GM23338 (cell line): Measurements from ENCODE around the gene CSF1R. TPM values are rescaled to one million over a fixed set of nuclear protein-coding genes. Genes with fewer than 3 reads are reported as not detected.

Source experiments
- ATAC-seq: fragments of 200-7000 bp; cut with Tn5 transposase; 3 replicates; pipeline ENCODE4 v1.9.1; 2020
- DNase-seq: peaks from one replicate; pipeline ENCODE4 v3.0.0-alpha.2; 2015; ENCODE audit warnings: low spot score
- H2AFZ ChIP-seq: fragments of 200-600 bp; sonication (generic); 2 replicates; pipeline ENCODE4 v1.8.0; 2016; ENCODE audit warnings: antibody characterized with exemption, mild to moderate bottlenecking, moderate library complexity
- H3F3A ChIP-seq: fragments of 200-600 bp; sonication (generic); replicated peaks from 2 replicates; pipeline ENCODE4 v1.8.0; 2017; ENCODE audit warnings: antibody characterized with exemption, mixed run types, low read depth
- H3K27ac ChIP-seq: fragments of 200-600 bp; sonication (generic); 2 replicates; pipeline ENCODE4 v1.6.1; 2016; ENCODE audit warnings: low read depth
- H3K27me3 ChIP-seq: fragments of 200-600 bp; sonication (generic); 2 replicates; pipeline ENCODE4 v1.8.0; 2016; ENCODE audit warnings: mild to moderate bottlenecking, mixed run types, moderate library complexity; ENCODE audit not compliant: insufficient read depth
- H3K36me3 ChIP-seq: fragments of 200-600 bp; sonication (generic); 2 replicates; pipeline ENCODE4 v1.8.0; 2016; ENCODE audit warnings: mild to moderate bottlenecking; ENCODE audit not compliant: insufficient read depth
- H3K4me1 ChIP-seq: fragments of 200-600 bp; sonication (generic); 2 replicates; pipeline ENCODE4 v1.8.0; 2016; ENCODE audit warnings: mild to moderate bottlenecking, moderate library complexity; ENCODE audit not compliant: insufficient read depth
- H3K4me2 ChIP-seq: fragments of 200-600 bp; sonication (generic); 2 replicates; pipeline ENCODE4 v1.7.1; 2017; ENCODE audit warnings: mixed run types
- H3K4me3 ChIP-seq: fragments of 200-600 bp; sonication (generic); 2 replicates; pipeline ENCODE4 v1.6.1; 2016; ENCODE audit warnings: mixed run types
- H3K79me2 ChIP-seq: fragments of 200-600 bp; sonication (generic); replicated peaks from 2 replicates; pipeline ENCODE4 v1.8.0; 2017; ENCODE audit warnings: mild to moderate bottlenecking; ENCODE audit not compliant: insufficient read depth
- H3K9me2 ChIP-seq: fragments of 200-600 bp; sonication (generic); 2 replicates; pipeline ENCODE4 v1.8.0; 2017; ENCODE audit not compliant: insufficient read depth
- H4K20me1 ChIP-seq: fragments of 200-600 bp; sonication (generic); replicated peaks from 2 replicates; pipeline ENCODE4 v1.8.0; 2017; ENCODE audit warnings: mild to moderate bottlenecking; ENCODE audit not compliant: insufficient read depth
- H3K27ac Mint-ChIP-seq: 2 replicates; pipeline ENCODE4 v1.8.0; 2020; ENCODE audit warnings: inconsistent platforms, mild to moderate bottlenecking, moderate library complexity, mixed read lengths
- H3K27me3 Mint-ChIP-seq: 3 replicates; pipeline ENCODE4 v1.8.0; 2022; ENCODE audit warnings: low read depth, mild to moderate bottlenecking, moderate library complexity, mixed read lengths, inconsistent platforms; ENCODE audit not compliant: insufficient read depth, poor library complexity
- H3K36me3 Mint-ChIP-seq: 3 replicates; pipeline ENCODE4 v1.8.0; 2021; ENCODE audit warnings: low read depth, mild to moderate bottlenecking, inconsistent platforms, moderate library complexity, mixed read lengths
- H3K4me1 Mint-ChIP-seq: 3 replicates; pipeline ENCODE4 v1.8.0; 2020; ENCODE audit warnings: mild to moderate bottlenecking, inconsistent platforms, mixed read lengths
- H3K4me3 Mint-ChIP-seq: 3 replicates; pipeline ENCODE4 v1.8.0; 2021; ENCODE audit warnings: moderate library complexity, mild to moderate bottlenecking, inconsistent platforms, mixed read lengths
- H3K9me3 Mint-ChIP-seq: 3 replicates; pipeline ENCODE4 v1.8.0; 2020; ENCODE audit warnings: moderate library complexity, mild to moderate bottlenecking, inconsistent platforms, mixed read lengths
- CREB1 ChIP-seq: fragments of 250-450 bp; sonication (Bioruptor Pico); IDR thresholded peaks from 2 replicates; pipeline ENCODE4 v1.5.0; 2020; ENCODE audit warnings: low read depth, mild to moderate bottlenecking, moderate library complexity
- JUNB ChIP-seq: IDR thresholded peaks from one replicate; pipeline ENCODE4 v1.6.1; 2016; ENCODE audit warnings: antibody characterized with exemption; ENCODE audit not compliant: unreplicated experiment
- STAT1 ChIP-seq: IDR thresholded peaks from one replicate; pipeline ENCODE4 v1.6.1; 2016; ENCODE audit warnings: antibody characterized with exemption; ENCODE audit not compliant: unreplicated experiment
- ZNF331 ChIP-seq: fragments of 250-450 bp; sonication (Bioruptor Pico); IDR thresholded peaks from 2 replicates; pipeline ENCODE4 v1.5.0; 2020; ENCODE audit warnings: low read depth, mild to moderate bottlenecking, moderate library complexity
- polyA plus RNA-seq: library from polyadenylated mRNA; unstranded; fragments of >200 nt; fragmentation: Nextera tagmentation; extraction: Ambion mirVana; gene quantifications from 2 replicates; pipeline ENCODE4 v1.2.1, GENCODE V29; 2016
- total RNA-seq: library from RNA; depleted of rRNA; stranded (reverse); fragments of >200 nt; shearing (Covaris generic); gene quantifications from 2 replicates; pipeline ENCODE4 v1.2.3, GENCODE V29; 2014
- TF ChIP-seq, protein P1 (sequence below): IDR thresholded peaks from one replicate; pipeline ENCODE4 v1.6.1; 2018; ENCODE audit warnings: antibody characterized with exemption; ENCODE audit not compliant: unreplicated experiment
- TF ChIP-seq, protein P2 (sequence below): IDR thresholded peaks from 2 replicates; pipeline ENCODE4 v1.6.1; 2016; ENCODE audit warnings: antibody characterized with exemption
- TF ChIP-seq, protein P3 (sequence below), 2 experiments: fragments of 200-600 bp in 1 of 2; sonication (generic) in 1 of 2; conservative IDR thresholded peaks; 2 replicates each; pipeline versions ENCODE4 v1.5.1 to v1.6.1; 2016 to 2017; ENCODE audit warnings: antibody characterized with exemption in 2 of 2, low read depth in 2 of 2, mild to moderate bottlenecking in 2 of 2, moderate library complexity in 1 of 2
- TF ChIP-seq, protein P4 (sequence below): fragments of 250-450 bp; sonication (Bioruptor Pico); IDR thresholded peaks from 2 replicates; pipeline ENCODE4 v1.5.0; 2020; ENCODE audit warnings: mild to moderate bottlenecking, moderate library complexity

The CSF1R gene
- total and polyA plus RNA-seq, 2 experiments from 2014 or later = 0.21 TPM; not detected in 1

DNA sequence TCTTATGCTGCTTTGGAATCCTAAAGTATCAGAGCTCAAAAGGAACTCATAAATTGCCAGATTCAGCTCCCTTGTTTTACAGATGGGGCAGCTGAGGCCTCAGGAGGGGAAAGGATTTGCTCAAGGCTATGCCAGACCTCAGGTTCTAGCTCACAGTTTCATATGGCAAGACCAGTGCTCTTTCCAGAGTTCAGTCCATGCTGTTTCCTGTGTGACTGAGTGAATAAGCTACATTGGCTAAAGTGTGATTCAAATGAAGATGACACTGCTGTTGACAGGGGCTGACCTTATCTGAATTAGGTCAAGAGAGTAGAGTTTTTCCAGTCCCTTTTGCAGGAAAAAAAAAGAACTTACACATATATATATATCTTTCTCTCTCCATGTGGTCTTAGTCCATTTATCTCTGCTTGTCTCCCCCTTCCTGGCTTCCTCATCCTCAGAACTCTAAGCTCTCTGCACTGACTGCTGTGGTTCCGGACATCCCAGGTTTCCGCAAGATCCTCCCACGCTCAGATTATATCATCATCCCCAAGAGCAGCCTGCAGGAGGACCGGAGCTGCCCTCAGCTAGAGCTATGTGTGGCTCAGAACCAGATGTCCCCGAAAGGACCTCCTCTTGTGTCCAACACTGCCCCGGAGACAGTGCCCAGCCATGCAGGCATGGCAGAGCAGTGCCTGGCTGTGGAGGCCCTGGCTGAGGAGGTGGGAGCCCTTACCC is 76.5 kb downstream of the CSF1R start:
- TF ChIP-seq ZNF331 (CRISPR knock-in tag) = no peak
- TF ChIP-seq STAT1 = no peak
- TF ChIP-seq, protein P1, sequence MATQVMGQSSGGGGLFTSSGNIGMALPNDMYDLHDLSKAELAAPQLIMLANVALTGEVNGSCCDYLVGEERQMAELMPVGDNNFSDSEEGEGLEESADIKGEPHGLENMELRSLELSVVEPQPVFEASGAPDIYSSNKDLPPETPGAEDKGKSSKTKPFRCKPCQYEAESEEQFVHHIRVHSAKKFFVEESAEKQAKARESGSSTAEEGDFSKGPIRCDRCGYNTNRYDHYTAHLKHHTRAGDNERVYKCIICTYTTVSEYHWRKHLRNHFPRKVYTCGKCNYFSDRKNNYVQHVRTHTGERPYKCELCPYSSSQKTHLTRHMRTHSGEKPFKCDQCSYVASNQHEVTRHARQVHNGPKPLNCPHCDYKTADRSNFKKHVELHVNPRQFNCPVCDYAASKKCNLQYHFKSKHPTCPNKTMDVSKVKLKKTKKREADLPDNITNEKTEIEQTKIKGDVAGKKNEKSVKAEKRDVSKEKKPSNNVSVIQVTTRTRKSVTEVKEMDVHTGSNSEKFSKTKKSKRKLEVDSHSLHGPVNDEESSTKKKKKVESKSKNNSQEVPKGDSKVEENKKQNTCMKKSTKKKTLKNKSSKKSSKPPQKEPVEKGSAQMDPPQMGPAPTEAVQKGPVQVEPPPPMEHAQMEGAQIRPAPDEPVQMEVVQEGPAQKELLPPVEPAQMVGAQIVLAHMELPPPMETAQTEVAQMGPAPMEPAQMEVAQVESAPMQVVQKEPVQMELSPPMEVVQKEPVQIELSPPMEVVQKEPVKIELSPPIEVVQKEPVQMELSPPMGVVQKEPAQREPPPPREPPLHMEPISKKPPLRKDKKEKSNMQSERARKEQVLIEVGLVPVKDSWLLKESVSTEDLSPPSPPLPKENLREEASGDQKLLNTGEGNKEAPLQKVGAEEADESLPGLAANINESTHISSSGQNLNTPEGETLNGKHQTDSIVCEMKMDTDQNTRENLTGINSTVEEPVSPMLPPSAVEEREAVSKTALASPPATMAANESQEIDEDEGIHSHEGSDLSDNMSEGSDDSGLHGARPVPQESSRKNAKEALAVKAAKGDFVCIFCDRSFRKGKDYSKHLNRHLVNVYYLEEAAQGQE = no peak
- TF ChIP-seq JUNB = no peak
- TF ChIP-seq, protein P2, sequence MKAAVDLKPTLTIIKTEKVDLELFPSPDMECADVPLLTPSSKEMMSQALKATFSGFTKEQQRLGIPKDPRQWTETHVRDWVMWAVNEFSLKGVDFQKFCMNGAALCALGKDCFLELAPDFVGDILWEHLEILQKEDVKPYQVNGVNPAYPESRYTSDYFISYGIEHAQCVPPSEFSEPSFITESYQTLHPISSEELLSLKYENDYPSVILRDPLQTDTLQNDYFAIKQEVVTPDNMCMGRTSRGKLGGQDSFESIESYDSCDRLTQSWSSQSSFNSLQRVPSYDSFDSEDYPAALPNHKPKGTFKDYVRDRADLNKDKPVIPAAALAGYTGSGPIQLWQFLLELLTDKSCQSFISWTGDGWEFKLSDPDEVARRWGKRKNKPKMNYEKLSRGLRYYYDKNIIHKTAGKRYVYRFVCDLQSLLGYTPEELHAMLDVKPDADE = no peak
- TF ChIP-seq, protein P3, sequence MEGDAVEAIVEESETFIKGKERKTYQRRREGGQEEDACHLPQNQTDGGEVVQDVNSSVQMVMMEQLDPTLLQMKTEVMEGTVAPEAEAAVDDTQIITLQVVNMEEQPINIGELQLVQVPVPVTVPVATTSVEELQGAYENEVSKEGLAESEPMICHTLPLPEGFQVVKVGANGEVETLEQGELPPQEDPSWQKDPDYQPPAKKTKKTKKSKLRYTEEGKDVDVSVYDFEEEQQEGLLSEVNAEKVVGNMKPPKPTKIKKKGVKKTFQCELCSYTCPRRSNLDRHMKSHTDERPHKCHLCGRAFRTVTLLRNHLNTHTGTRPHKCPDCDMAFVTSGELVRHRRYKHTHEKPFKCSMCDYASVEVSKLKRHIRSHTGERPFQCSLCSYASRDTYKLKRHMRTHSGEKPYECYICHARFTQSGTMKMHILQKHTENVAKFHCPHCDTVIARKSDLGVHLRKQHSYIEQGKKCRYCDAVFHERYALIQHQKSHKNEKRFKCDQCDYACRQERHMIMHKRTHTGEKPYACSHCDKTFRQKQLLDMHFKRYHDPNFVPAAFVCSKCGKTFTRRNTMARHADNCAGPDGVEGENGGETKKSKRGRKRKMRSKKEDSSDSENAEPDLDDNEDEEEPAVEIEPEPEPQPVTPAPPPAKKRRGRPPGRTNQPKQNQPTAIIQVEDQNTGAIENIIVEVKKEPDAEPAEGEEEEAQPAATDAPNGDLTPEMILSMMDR (conservative IDR thresholded peaks at IDR 0.05; ENCODE audit: low read depth in 2 of 2) = no peak
- TF ChIP-seq CREB1 (CRISPR knock-in tag) = no peak
- peaks cover 22% of the 10 kb centered on the region for H4K20me1 ChIP-seq
- H3K4me3 ChIP-seq = no peak overlapping the region
- H3K4me1 ChIP-seq = no peaks in the 10 kb centered on the region; the same call in 1 of the 2 replicates
- no peak for ATAC-seq
- peaks cover 40% of the 10 kb centered on the region for H3K36me3 ChIP-seq
- peaks cover 27% of the 10 kb centered on the region for H3K79me2 ChIP-seq
- H3K9me2 ChIP-seq = no peaks in the 10 kb centered on the region
- no peak for DNase-seq
- H3K27me3 Mint-ChIP-seq = peaks cover 3% of the 10 kb centered on the region
- peak overlapping the region; percentile 52; the same call in 1 of the 2 replicates for H3K27ac Mint-ChIP-seq
- no peak overlapping the region for H2AFZ ChIP-seq
- no peaks in the 10 kb centered on the region for H3F3A ChIP-seq
- H3K4me3 Mint-ChIP-seq = no peak overlapping the region
- H3K4me1 Mint-ChIP-seq = no peaks in the 10 kb centered on the region
- 0 out of 3 replicates have a peak, but pooled peaks cover 3% of the 10 kb centered on the region for H3K9me3 Mint-ChIP-seq
- no peak overlapping the region for H3K27ac ChIP-seq
- peaks cover 72% of the 10 kb centered on the region for H3K36me3 Mint-ChIP-seq
- H3K4me2 ChIP-seq = no peak overlapping the region
- H3K27me3 ChIP-seq = no peaks in the 10 kb centered on the region

DNA sequence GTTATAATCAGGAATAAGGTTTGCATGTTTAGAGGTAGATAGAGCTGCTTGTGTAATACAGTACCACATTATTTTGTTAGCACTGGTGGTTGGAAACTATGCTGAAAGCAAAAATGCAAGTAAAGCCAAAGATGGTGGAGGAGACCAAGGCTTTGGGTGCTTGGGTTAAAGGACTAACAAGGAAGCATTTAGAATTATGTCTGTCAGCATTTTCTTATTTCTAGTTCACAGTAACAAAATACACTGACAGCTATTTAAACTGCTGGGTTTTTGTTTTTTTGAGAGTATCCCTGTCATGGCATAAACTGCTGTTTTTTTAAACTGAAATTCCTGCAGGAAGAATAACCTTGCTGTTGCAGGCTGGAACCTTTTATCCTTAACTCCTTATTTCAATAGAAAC is 79.3 kb downstream of the CSF1R start:
- H3K4me3 Mint-ChIP-seq = no peak overlapping the region
- no peak overlapping the region for H3K27ac Mint-ChIP-seq
- Histone ChIP-seq H3K9me2 (no peaks in the 10 kb centered on the region), H3K36me3 (peaks cover 21% of the 10 kb centered on the region), H3K4me1 (no peaks in the 10 kb centered on the region; the same call in 1 of the 2 replicates), H3K27me3 (no peaks in the 10 kb centered on the region), H4K20me1 (peaks cover 28% of the 10 kb centered on the region), H3F3A (no peaks in the 10 kb centered on the region), H2AFZ (no peak overlapping the region), H3K4me2 (no peak overlapping the region), H3K4me3 (no peak overlapping the region), H3K27ac (no peak overlapping the region), H3K79me2 (peaks cover 55% of the 10 kb centered on the region)
- ATAC-seq (no peak), DNase-seq (no peak)
- peaks cover 48% of the 10 kb centered on the region for H3K36me3 Mint-ChIP-seq
- peaks cover 4% of the 10 kb centered on the region; the same call in 2 of the 3 replicates for H3K4me1 Mint-ChIP-seq
- H3K9me3 Mint-ChIP-seq = no peaks in the 10 kb centered on the region
- peaks cover 3% of the 10 kb centered on the region for H3K27me3 Mint-ChIP-seq
- TF ChIP-seq CREB1 (CRISPR knock-in tag) = no peak
- TF ChIP-seq, protein P4, sequence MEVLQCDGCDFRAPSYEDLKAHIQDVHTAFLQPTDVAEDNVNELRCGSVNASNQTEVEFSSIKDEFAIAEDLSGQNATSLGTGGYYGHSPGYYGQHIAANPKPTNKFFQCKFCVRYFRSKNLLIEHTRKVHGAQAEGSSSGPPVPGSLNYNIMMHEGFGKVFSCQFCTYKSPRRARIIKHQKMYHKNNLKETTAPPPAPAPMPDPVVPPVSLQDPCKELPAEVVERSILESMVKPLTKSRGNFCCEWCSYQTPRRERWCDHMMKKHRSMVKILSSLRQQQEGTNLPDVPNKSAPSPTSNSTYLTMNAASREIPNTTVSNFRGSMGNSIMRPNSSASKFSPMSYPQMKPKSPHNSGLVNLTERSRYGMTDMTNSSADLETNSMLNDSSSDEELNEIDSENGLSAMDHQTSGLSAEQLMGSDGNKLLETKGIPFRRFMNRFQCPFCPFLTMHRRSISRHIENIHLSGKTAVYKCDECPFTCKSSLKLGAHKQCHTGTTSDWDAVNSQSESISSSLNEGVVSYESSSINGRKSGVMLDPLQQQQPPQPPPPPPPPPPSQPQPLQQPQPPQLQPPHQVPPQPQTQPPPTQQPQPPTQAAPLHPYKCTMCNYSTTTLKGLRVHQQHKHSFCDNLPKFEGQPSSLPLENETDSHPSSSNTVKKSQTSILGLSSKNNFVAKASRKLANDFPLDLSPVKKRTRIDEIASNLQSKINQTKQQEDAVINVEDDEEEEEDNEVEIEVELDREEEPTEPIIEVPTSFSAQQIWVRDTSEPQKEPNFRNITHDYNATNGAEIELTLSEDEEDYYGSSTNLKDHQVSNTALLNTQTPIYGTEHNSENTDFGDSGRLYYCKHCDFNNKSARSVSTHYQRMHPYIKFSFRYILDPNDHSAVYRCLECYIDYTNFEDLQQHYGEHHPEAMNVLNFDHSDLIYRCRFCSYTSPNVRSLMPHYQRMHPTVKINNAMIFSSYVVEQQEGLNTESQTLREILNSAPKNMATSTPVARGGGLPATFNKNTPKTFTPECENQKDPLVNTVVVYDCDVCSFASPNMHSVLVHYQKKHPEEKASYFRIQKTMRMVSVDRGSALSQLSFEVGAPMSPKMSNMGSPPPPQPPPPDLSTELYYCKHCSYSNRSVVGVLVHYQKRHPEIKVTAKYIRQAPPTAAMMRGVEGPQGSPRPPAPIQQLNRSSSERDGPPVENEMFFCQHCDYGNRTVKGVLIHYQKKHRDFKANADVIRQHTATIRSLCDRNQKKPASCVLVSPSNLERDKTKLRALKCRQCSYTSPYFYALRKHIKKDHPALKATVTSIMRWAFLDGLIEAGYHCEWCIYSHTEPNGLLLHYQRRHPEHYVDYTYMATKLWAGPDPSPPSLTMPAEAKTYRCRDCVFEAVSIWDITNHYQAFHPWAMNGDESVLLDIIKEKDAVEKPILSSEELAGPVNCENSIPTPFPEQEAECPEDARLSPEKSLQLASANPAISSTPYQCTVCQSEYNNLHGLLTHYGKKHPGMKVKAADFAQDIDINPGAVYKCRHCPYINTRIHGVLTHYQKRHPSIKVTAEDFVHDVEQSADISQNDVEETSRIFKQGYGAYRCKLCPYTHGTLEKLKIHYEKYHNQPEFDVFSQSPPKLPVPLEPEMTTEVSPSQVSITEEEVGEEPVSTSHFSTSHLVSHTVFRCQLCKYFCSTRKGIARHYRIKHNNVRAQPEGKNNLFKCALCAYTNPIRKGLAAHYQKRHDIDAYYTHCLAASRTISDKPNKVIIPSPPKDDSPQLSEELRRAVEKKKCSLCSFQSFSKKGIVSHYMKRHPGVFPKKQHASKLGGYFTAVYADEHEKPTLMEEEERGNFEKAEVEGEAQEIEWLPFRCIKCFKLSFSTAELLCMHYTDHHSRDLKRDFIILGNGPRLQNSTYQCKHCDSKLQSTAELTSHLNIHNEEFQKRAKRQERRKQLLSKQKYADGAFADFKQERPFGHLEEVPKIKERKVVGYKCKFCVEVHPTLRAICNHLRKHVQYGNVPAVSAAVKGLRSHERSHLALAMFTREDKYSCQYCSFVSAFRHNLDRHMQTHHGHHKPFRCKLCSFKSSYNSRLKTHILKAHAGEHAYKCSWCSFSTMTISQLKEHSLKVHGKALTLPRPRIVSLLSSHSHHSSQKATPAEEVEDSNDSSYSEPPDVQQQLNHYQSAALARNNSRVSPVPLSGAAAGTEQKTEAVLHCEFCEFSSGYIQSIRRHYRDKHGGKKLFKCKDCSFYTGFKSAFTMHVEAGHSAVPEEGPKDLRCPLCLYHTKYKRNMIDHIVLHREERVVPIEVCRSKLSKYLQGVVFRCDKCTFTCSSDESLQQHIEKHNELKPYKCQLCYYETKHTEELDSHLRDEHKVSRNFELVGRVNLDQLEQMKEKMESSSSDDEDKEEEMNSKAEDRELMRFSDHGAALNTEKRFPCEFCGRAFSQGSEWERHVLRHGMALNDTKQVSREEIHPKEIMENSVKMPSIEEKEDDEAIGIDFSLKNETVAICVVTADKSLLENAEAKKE = no peak
